RWPE2 (cell line): ENCODE data around the gene HOXB6.

Experiments
- ATAC-seq: fragments of 200-7000 bp; cut with Tn5 transposase; 3 replicates; pipeline ENCODE4 v1.9.1; 2021; ENCODE audit warnings: low read depth
- DNase-seq: peaks from one replicate; pipeline ENCODE4 v3.0.0-alpha.2; 2020; ENCODE audit warnings: low spot score
- H3K27ac ChIP-seq: fragments of 450-650 bp; 2 replicates; pipeline ENCODE4 v1.5.1; 2017; ENCODE audit warnings: mild to moderate bottlenecking; ENCODE audit not compliant: poor library complexity, severe bottlenecking
- H3K27me3 ChIP-seq: fragments of 250-450 bp; sonication (Bioruptor Pico); 2 replicates; pipeline ENCODE4 v1.5.1; 2021; ENCODE audit warnings: mild to moderate bottlenecking, moderate library complexity; ENCODE audit not compliant: insufficient read depth, poor library complexity, severe bottlenecking
- H3K36me3 ChIP-seq: fragments of 250-450 bp; sonication (Bioruptor Pico); 2 replicates; pipeline ENCODE4 v1.5.1; 2020; ENCODE audit warnings: low read depth, mild to moderate bottlenecking, moderate library complexity
- H3K4me1 ChIP-seq: fragments of 250-450 bp; sonication (Bioruptor Pico); 2 replicates; pipeline ENCODE4 v1.5.1; 2021; ENCODE audit warnings: mild to moderate bottlenecking, moderate library complexity; ENCODE audit not compliant: insufficient read depth, poor library complexity, severe bottlenecking
- H3K4me3 ChIP-seq: fragments of 250-450 bp; sonication (Bioruptor Pico); 2 replicates; pipeline ENCODE4 v1.5.1; 2021; ENCODE audit warnings: mild to moderate bottlenecking, moderate library complexity; ENCODE audit not compliant: severe bottlenecking
- H3K9me3 ChIP-seq: fragments of 250-450 bp; sonication (Bioruptor Pico); 2 replicates; pipeline ENCODE4 v1.5.1; 2021; ENCODE audit warnings: mild to moderate bottlenecking, moderate library complexity; ENCODE audit not compliant: severe bottlenecking
- CTCF ChIP-seq: fragments of 450-650 bp; IDR thresholded peaks from one replicate; pipeline ENCODE4 v1.5.1; 2017; ENCODE audit warnings: mild to moderate bottlenecking, moderate library complexity; ENCODE audit not compliant: poor library complexity, severe bottlenecking

HOXB6 gene

GRCh38 chr17:48561884-48562810 is 42.6 kb downstream of the HOXB6 start:
- ATAC-seq (no peak), DNase-seq (no peak)
- no peak overlapping the region for H3K27ac ChIP-seq
- no peaks in the 10 kb centered on the region for H3K9me3 ChIP-seq
- peaks cover 3% of the 10 kb centered on the region; the same call in 1 of the 2 replicates for H3K36me3 ChIP-seq
- H3K4me1 ChIP-seq = peaks cover under 1% of the 10 kb centered on the region
- H3K4me3 ChIP-seq = no peak overlapping the region
- H3K27me3 ChIP-seq = no peaks in the 10 kb centered on the region
- TF ChIP-seq CTCF = no peak

- Histone ChIP-seq H3K36me3 (peaks cover 3% of the 10 kb centered on the region; the same call in 1 of the 2 replicates), H3K4me1 (peaks cover 15% of the 10 kb centered on the region), H3K27ac (no peak overlapping the region), H3K9me3 (no peaks in the 10 kb centered on the region), H3K4me3 (no peak overlapping the region), H3K27me3 (no peaks in the 10 kb centered on the region)
- no peak for DNase-seq
- no peak for TF ChIP-seq CTCF
- no peak for ATAC-seq
Observed at GRCh38 chr17:48559840-48560817, 44.7 kb downstream of the HOXB6 start.

GRCh38 chr17:48559122-48559839 is 45.5 kb downstream of the HOXB6 start:
- Histone ChIP-seq H3K9me3 (no peaks in the 10 kb centered on the region), H3K4me3 (no peak overlapping the region), H3K36me3 (peaks cover 3% of the 10 kb centered on the region; the same call in 1 of the 2 replicates), H3K4me1 (peaks cover 15% of the 10 kb centered on the region), H3K27ac (no peak overlapping the region), H3K27me3 (no peaks in the 10 kb centered on the region)
- DNase-seq = no peak
- TF ChIP-seq CTCF = no peak
- no peak for ATAC-seq

GRCh38 chr17:48558831-48559121 is 46.0 kb downstream of the HOXB6 start:
- H3K4me3 ChIP-seq = no peak overlapping the region
- no peak for TF ChIP-seq CTCF
- H3K36me3 ChIP-seq = peaks cover 6% of the 10 kb centered on the region; the same call in 1 of the 2 replicates
- no peaks in the 10 kb centered on the region for H3K9me3 ChIP-seq
- ATAC-seq (no peak), DNase-seq (no peak)
- H3K4me1 ChIP-seq = peaks cover 15% of the 10 kb centered on the region
- no peak overlapping the region for H3K27ac ChIP-seq
- no peaks in the 10 kb centered on the region for H3K27me3 ChIP-seq
